H9 (cell line): ENCODE measurements around the gene TNIP1. TPM values are rescaled to one million over a fixed set of nuclear protein-coding genes. Genes with fewer than 3 reads are reported as not detected.

Experiments
- DNase-seq: peaks from one replicate; pipeline ENCODE4 v3.0.0-alpha.2; 2017
- H2AFZ ChIP-seq: one replicate; pipeline ENCODE4 v1.6.1; 2013; ENCODE audit warnings: mild to moderate bottlenecking, low read length, control low read depth, moderate library complexity
- H2AK5ac ChIP-seq: 2 replicates; pipeline ENCODE4 v1.6.1; 2013; ENCODE audit warnings: low read length, control low read depth, mixed read lengths; ENCODE audit not compliant: insufficient read length
- H2BK120ac ChIP-seq: one replicate; pipeline ENCODE4 v1.6.1; 2013; ENCODE audit warnings: low read depth, mild to moderate bottlenecking, low read length, control low read depth, inconsistent platforms; ENCODE audit not compliant: poor library complexity, severe bottlenecking
- H2BK12ac ChIP-seq: 2 replicates; pipeline ENCODE4 v1.6.1; 2013; ENCODE audit warnings: low read length, control low read depth, mixed read lengths, low read depth; ENCODE audit not compliant: insufficient read length
- H2BK15ac ChIP-seq: 2 replicates; pipeline ENCODE4 v1.6.1; 2013; ENCODE audit warnings: low read depth, low read length, control low read depth
- H2BK20ac ChIP-seq: one replicate; pipeline ENCODE4 v1.6.1; 2013; ENCODE audit warnings: low read depth, mild to moderate bottlenecking, low read length, control low read depth, inconsistent platforms; ENCODE audit not compliant: poor library complexity, severe bottlenecking
- H2BK5ac ChIP-seq: 2 replicates; pipeline ENCODE4 v1.6.1; 2013; ENCODE audit warnings: low read length, control low read depth, mixed read lengths; ENCODE audit not compliant: insufficient read length
- H3K14ac ChIP-seq: 2 replicates; pipeline ENCODE4 v1.6.1; 2013; ENCODE audit warnings: low read length, control low read depth; ENCODE audit not compliant: insufficient read depth
- H3K18ac ChIP-seq: 2 replicates; pipeline ENCODE4 v1.6.1; 2013; ENCODE audit warnings: low read depth, mild to moderate bottlenecking, mixed read lengths, low read length, control low read depth; ENCODE audit not compliant: insufficient read length
- H3K23ac ChIP-seq: 2 replicates; pipeline ENCODE4 v1.6.1; 2013; ENCODE audit warnings: low read length, control low read depth, mixed read lengths, low read depth; ENCODE audit not compliant: insufficient read length
- H3K23me2 ChIP-seq: 2 replicates; pipeline ENCODE4 v1.6.1; 2013; ENCODE audit warnings: low read depth, mild to moderate bottlenecking, mixed read lengths, low read length, control low read depth; ENCODE audit not compliant: insufficient read length, poor library complexity, severe bottlenecking
- H3K27ac ChIP-seq: 2 replicates; pipeline ENCODE4 v1.5.1; 2013; ENCODE audit warnings: low read length, control low read depth, mixed read lengths, low read depth; ENCODE audit not compliant: insufficient read length
- H3K27me3 ChIP-seq: 2 replicates; pipeline ENCODE4 v1.6.1; 2013; ENCODE audit warnings: low read length, control low read depth, inconsistent platforms; ENCODE audit not compliant: insufficient read depth
- H3K4ac ChIP-seq: 2 replicates; pipeline ENCODE4 v1.6.1; 2013; ENCODE audit warnings: low read depth, mild to moderate bottlenecking, control low read depth, inconsistent platforms, low read length, moderate library complexity
- H3K4me1 ChIP-seq: 2 replicates; pipeline ENCODE4 v1.6.1; 2013; ENCODE audit warnings: low read length, control low read depth, inconsistent platforms; ENCODE audit not compliant: insufficient read depth
- H3K4me2 ChIP-seq: 2 replicates; pipeline ENCODE4 v1.6.1; 2013; ENCODE audit warnings: low read length, control low read depth, mixed read lengths; ENCODE audit not compliant: insufficient read length, insufficient read depth
- H3K56ac ChIP-seq: 2 replicates; pipeline ENCODE4 v1.6.1; 2013; ENCODE audit warnings: low read depth, mild to moderate bottlenecking, mixed read lengths, low read length, control low read depth; ENCODE audit not compliant: insufficient read length
- H3K79me1 ChIP-seq: 2 replicates; pipeline ENCODE4 v1.6.1; 2013; ENCODE audit warnings: low read depth, mild to moderate bottlenecking, moderate library complexity, low read length, control low read depth, inconsistent platforms; ENCODE audit not compliant: insufficient read depth, poor library complexity, severe bottlenecking
- H3K79me2 ChIP-seq: 2 replicates; pipeline ENCODE4 v1.6.1; 2013; ENCODE audit warnings: low read length, control low read depth, inconsistent platforms; ENCODE audit not compliant: insufficient read depth
- H3K9ac ChIP-seq: 2 replicates; pipeline ENCODE4 v1.6.1; 2013; ENCODE audit warnings: low read length, control low read depth, mixed read lengths; ENCODE audit not compliant: insufficient read length; ENCODE audit errors: extremely low read depth
- H3K9me3 ChIP-seq: one replicate; pipeline ENCODE4 v1.6.1; 2013; ENCODE audit warnings: low read depth, low read length, inconsistent platforms; ENCODE audit not compliant: control insufficient read depth
- H3T11ph ChIP-seq: one replicate; pipeline ENCODE4 v1.6.1; 2013; ENCODE audit warnings: mild to moderate bottlenecking, low read length, control low read depth, inconsistent platforms
- H4K20me1 ChIP-seq: one replicate; pipeline ENCODE4 v1.6.1; 2013; ENCODE audit not compliant: control insufficient read depth, insufficient read length, insufficient read depth
- H4K5ac ChIP-seq: 2 replicates; pipeline ENCODE4 v1.6.1; 2013; ENCODE audit warnings: low read depth, mild to moderate bottlenecking, mixed read lengths, low read length, control low read depth; ENCODE audit not compliant: insufficient read length
- H4K8ac ChIP-seq: replicated peaks from 2 replicates; pipeline ENCODE4 v1.6.1; 2013; ENCODE audit warnings: low read length, control low read depth, mixed read lengths, low read depth; ENCODE audit not compliant: insufficient read length
- H4K91ac ChIP-seq: 2 replicates; pipeline ENCODE4 v1.6.1; 2013; ENCODE audit warnings: low read depth, mild to moderate bottlenecking, moderate library complexity, mixed read lengths, low read length, control low read depth; ENCODE audit not compliant: insufficient read length
- H3K27ac Mint-ChIP-seq, 3 experiments: 2 replicates in 2 of 3; 3 replicates in 1 of 3; pipeline ENCODE4 v1.8.0; 2020 to 2021; ENCODE audit warnings: mixed read lengths in 3 of 3, mild to moderate bottlenecking in 1 of 3, moderate library complexity in 1 of 3
- H3K27me3 Mint-ChIP-seq: 2 replicates; pipeline ENCODE4 v1.8.0; 2021; ENCODE audit warnings: low read depth, mild to moderate bottlenecking, moderate library complexity, mixed read lengths
- H3K36me3 Mint-ChIP-seq, 3 experiments: 2 replicates in 2 of 3; 3 replicates in 1 of 3; pipeline ENCODE4 v1.8.0; 2020 to 2021; ENCODE audit warnings: low read depth in 3 of 3, mixed read lengths in 3 of 3; ENCODE audit not compliant: insufficient read depth in 1 of 3
- H3K4me1 Mint-ChIP-seq, 2 experiments: 2 replicates each; pipeline ENCODE4 v1.8.0; 2020; ENCODE audit warnings: mixed read lengths in 2 of 2
- H3K4me3 Mint-ChIP-seq, 2 experiments: 2 replicates in 1 of 2; 3 replicates in 1 of 2; pipeline ENCODE4 v1.8.0; 2020 to 2021; ENCODE audit warnings: mild to moderate bottlenecking in 2 of 2, mixed read lengths in 2 of 2, moderate library complexity in 1 of 2
- H3K9me3 Mint-ChIP-seq, 2 experiments: 2 replicates in 1 of 2; 3 replicates in 1 of 2; pipeline ENCODE4 v1.8.0; 2020; ENCODE audit warnings: mild to moderate bottlenecking in 2 of 2, mixed read lengths in 2 of 2, moderate library complexity in 1 of 2
- CTCF ChIP-seq: fragments of 200-600 bp; sonication (generic); conservative IDR thresholded peaks from 3 replicates; pipeline ENCODE4 v1.8.0; 2021; ENCODE audit warnings: antibody characterized with exemption, mild to moderate bottlenecking
- WGBS: extraction: QIAGEN DNeasy Blood & Tissue Kit; methylation state at CpG from one replicate; pipeline ENCODE4 v1.1.7; 2013; ENCODE audit warnings: missing lambda C conversion rate, low lambda C conversion rate, mixed read lengths; ENCODE audit not compliant: insufficient read length; ENCODE audit errors: extremely low coverage; 5-methylcytosine and 5-hydroxymethylcytosine counted together
- total RNA-seq: library from RNA; stranded (reverse); gene quantifications from 2 replicates; pipeline ENCODE4 v1.2.1, GENCODE V29; 2021

TNIP1 gene
- total RNA-seq, 1 experiment from 2014 or later: 40.8 TPM

GRCh38 chr5:151127926-151128325 lies 47.1 kb upstream of the TNIP1 start:
- Histone ChIP-seq H2BK20ac (no peak overlapping the region), H3K27ac (no peak overlapping the region), H2BK12ac (no peak overlapping the region), H4K8ac (no peak overlapping the region), H4K91ac (no peak overlapping the region), H3K27me3 (no peaks in the 10 kb centered on the region), H2BK5ac (no peak overlapping the region), H3K79me2 (no peaks in the 10 kb centered on the region), H2BK15ac (no peak overlapping the region), H3K4me2 (no peak overlapping the region), H4K20me1 (peaks cover 2% of the 10 kb centered on the region), H3K18ac (no peak overlapping the region), H3K9ac (no peak overlapping the region), H3K4ac (no peak overlapping the region), H3K4me1 (no peaks in the 10 kb centered on the region; the same call in 1 of the 2 replicates), H3K23me2 (no peaks in the 10 kb centered on the region), H3K9me3 (no peaks in the 10 kb centered on the region), H3T11ph (no peak overlapping the region), H3K23ac (no peak overlapping the region), H4K5ac (no peak overlapping the region), H3K56ac (no peak overlapping the region), H3K14ac (no peak overlapping the region), H2BK120ac (no peak overlapping the region), H3K79me1 (no peaks in the 10 kb centered on the region), H2AFZ (no peak overlapping the region), H2AK5ac (no peak overlapping the region)
- WGBS: no CpG with 5 or more reads among the region's 8 CpGs
- no peaks in the 10 kb centered on the region for H3K27me3 Mint-ChIP-seq
- H3K36me3 Mint-ChIP-seq: peaks cover 19 to 67% (median 54%) of the 10 kb centered on the region in 3 experiments; a peak in 6 of 7 replicates
- DNase-seq: no peak
- peaks cover 10 to 13% of the 10 kb centered on the region in 2 experiments for H3K4me1 Mint-ChIP-seq
- H3K9me3 Mint-ChIP-seq: no peaks in the 10 kb centered on the region
- no peak for TF ChIP-seq CTCF
- H3K27ac Mint-ChIP-seq: peak overlapping the region in 2 of 3 experiments; percentile 56 to 62; a peak in 2 of 7 replicates
- H3K4me3 Mint-ChIP-seq: no peak overlapping the region
